K562 (cell line): Measurements from ENCODE around the gene PCBD2. TPM values are rescaled to one million over a fixed set of nuclear protein-coding genes. Genes with fewer than 3 reads are reported as not detected.

ENCODE experiments used
- ADNP ChIP-seq: fragments of 200-800 bp; sonication (Bioruptor generic); IDR thresholded peaks from 2 replicates; pipeline ENCODE4 v1.6.1; 2016; ENCODE audit warnings: missing genetic modification characterization, missing compliant biosample characterization
- CREB3 ChIP-seq: fragments of 450-650 bp; conservative IDR thresholded peaks from 2 replicates; pipeline ENCODE4 v1.6.1; 2016; ENCODE audit warnings: missing genetic modification characterization, low read depth, mild to moderate bottlenecking, missing compliant biosample characterization, moderate library complexity
- CREB3L1 ChIP-seq: fragments of 450-650 bp; IDR thresholded peaks from 2 replicates; pipeline ENCODE4 v1.6.1; 2014; ENCODE audit warnings: low read depth, mild to moderate bottlenecking, moderate library complexity, borderline replicate concordance
- FUS ChIP-seq: fragments of 200-400 bp; formaldehyde crosslinking; optimal IDR thresholded peaks from 2 replicates; pipeline ENCODE3; 2017; ENCODE audit warnings: low read depth, low read length
- GATAD2A ChIP-seq: fragments of 450-650 bp; IDR thresholded peaks from 2 replicates; pipeline ENCODE4 v1.6.1; 2017
- JUNB ChIP-seq: fragments of 450-650 bp; formaldehyde crosslinking; conservative IDR thresholded peaks from 2 replicates; pipeline ENCODE4 v1.4.0; 2020; ENCODE audit warnings: mild to moderate bottlenecking
- KLF16 ChIP-seq: IDR thresholded peaks from 2 replicates; pipeline ENCODE4 v1.6.1; 2016; ENCODE audit warnings: antibody characterized with exemption
- MCM2 ChIP-seq: fragments of 450-650 bp; IDR thresholded peaks from 2 replicates; pipeline ENCODE4 v1.6.1; 2017; ENCODE audit warnings: low read depth, mild to moderate bottlenecking
- MTA3 ChIP-seq: fragments of 450-650 bp; formaldehyde crosslinking; IDR thresholded peaks from 2 replicates; pipeline ENCODE4 v1.6.1; 2017; ENCODE audit warnings: mild to moderate bottlenecking, borderline replicate concordance
- NBN ChIP-seq: fragments of 450-650 bp; IDR thresholded peaks from 2 replicates; pipeline ENCODE4 v1.6.1; 2016; ENCODE audit warnings: low read depth, mild to moderate bottlenecking
- RFX5 ChIP-seq: IDR thresholded peaks from 2 replicates; pipeline ENCODE4 v1.6.1; 2011; ENCODE audit warnings: low read depth, mild to moderate bottlenecking, improper control_type of control experiment, low read length
- SMAD1 ChIP-seq: fragments of 150-350 bp; IDR thresholded peaks from 2 replicates; pipeline ENCODE4 v1.6.1; 2014; ENCODE audit warnings: low read length, low read depth; ENCODE audit not compliant: partially characterized antibody
- SP1 ChIP-seq: sonication (generic); formaldehyde crosslinking; IDR thresholded peaks from 2 replicates; pipeline ENCODE4 v1.8.1; 2022; ENCODE audit warnings: mild to moderate bottlenecking, missing genetic modification reagents
- STAT5A ChIP-seq: IDR thresholded peaks from 2 replicates; pipeline ENCODE4 v1.6.1; 2012; ENCODE audit warnings: low read length, inconsistent platforms, borderline replicate concordance
- WHSC1 ChIP-seq: IDR thresholded peaks from one replicate; pipeline ENCODE4 v1.6.1; 2012; ENCODE audit warnings: low read length, control low read depth, inconsistent platforms
- ZNF12 ChIP-seq: sonication (generic); formaldehyde crosslinking; IDR thresholded peaks from 2 replicates; pipeline ENCODE4 v1.4.0; 2020; ENCODE audit warnings: mild to moderate bottlenecking, missing genetic modification reagents
- ZNF174 ChIP-seq: fragments of 250-450 bp; sonication (Bioruptor Pico); IDR thresholded peaks from 2 replicates; pipeline ENCODE4 v1.4.0; 2020; ENCODE audit warnings: mild to moderate bottlenecking
- ZNF23 ChIP-seq: fragments of 250-450 bp; sonication (Bioruptor Pico); IDR thresholded peaks from 2 replicates; pipeline ENCODE4 v1.4.0; 2020; ENCODE audit warnings: mild to moderate bottlenecking
- ZNF408 ChIP-seq: fragments of 250-450 bp; sonication (Bioruptor Pico); IDR thresholded peaks from 2 replicates; pipeline ENCODE4 v1.4.0; 2020; ENCODE audit warnings: low read depth, mild to moderate bottlenecking, moderate library complexity
- ZNF507 ChIP-seq: conservative IDR thresholded peaks from 2 replicates; pipeline ENCODE4 v1.6.1; 2017; ENCODE audit warnings: missing genetic modification characterization, missing compliant biosample characterization
- ZZZ3 ChIP-seq: fragments of 450-650 bp; IDR thresholded peaks from 2 replicates; pipeline ENCODE4 v1.6.1; 2016; ENCODE audit warnings: antibody characterized with exemption, mild to moderate bottlenecking, moderate library complexity
- polyA plus RNA-seq, 8 experiments: library from polyadenylated mRNA; depleted of rRNA in 4 of 8; stranded (reverse) in 5 of 8; unstranded in 3 of 8; fragments of >200 nt; fragmentation: Nextera tagmentation in 2 of 8; fragmentation: Illumina TruSeq in 1 of 8; extraction: Ambion mirVana in 2 of 8; extraction: Trizol in 1 of 8; gene quantifications; 2 replicates each; pipeline versions ENCODE4 v1.2.1 to v1.2.3, GENCODE V29; 2011 to 2014; ENCODE audit warnings: inconsistent platforms in 1 of 8, missing spikeins in 1 of 8
- total RNA-seq, 7 experiments: library from RNA; depleted of rRNA in 6 of 7; stranded (reverse); fragments of >200 nt in 6 of 7; fragmentation: Illumina TruSeq in 2 of 7; extraction: Trizol in 2 of 7; gene quantifications; 2 replicates each; pipeline versions ENCODE4 v1.2.1 to v1.2.3, GENCODE V29; 2011 to 2021; ENCODE audit warnings: low replicate concordance in 1 of 7
- TF ChIP-seq, protein P1 (sequence below): fragments of 250-450 bp; sonication (Bioruptor Pico); IDR thresholded peaks from 2 replicates; pipeline ENCODE4 v1.8.0; 2021; ENCODE audit warnings: moderate library complexity, mild to moderate bottlenecking, inconsistent platforms
- TF ChIP-seq, protein P2 (sequence below): fragments of 200-800 bp; sonication (Bioruptor generic); IDR thresholded peaks from 2 replicates; pipeline ENCODE4 v1.6.1; 2017; ENCODE audit warnings: missing genetic modification characterization, missing compliant biosample characterization
- TF ChIP-seq, protein P3 (sequence below): fragments of 250-450 bp; sonication (Bioruptor Pico); IDR thresholded peaks from 2 replicates; pipeline ENCODE4 v1.5.0; 2021

Gene PCBD2
- total and polyA plus RNA-seq, 9 of the 15 experiments (the other 6 are each of a cell fraction or from before 2014, with no cell fraction given), result 5.2 to 13.8 (median 7.8) TPM

GRCh38 chr5:134904610-134905245, at the start of gene PCBD2 (continued):
- TF ChIP-seq, protein P1, sequence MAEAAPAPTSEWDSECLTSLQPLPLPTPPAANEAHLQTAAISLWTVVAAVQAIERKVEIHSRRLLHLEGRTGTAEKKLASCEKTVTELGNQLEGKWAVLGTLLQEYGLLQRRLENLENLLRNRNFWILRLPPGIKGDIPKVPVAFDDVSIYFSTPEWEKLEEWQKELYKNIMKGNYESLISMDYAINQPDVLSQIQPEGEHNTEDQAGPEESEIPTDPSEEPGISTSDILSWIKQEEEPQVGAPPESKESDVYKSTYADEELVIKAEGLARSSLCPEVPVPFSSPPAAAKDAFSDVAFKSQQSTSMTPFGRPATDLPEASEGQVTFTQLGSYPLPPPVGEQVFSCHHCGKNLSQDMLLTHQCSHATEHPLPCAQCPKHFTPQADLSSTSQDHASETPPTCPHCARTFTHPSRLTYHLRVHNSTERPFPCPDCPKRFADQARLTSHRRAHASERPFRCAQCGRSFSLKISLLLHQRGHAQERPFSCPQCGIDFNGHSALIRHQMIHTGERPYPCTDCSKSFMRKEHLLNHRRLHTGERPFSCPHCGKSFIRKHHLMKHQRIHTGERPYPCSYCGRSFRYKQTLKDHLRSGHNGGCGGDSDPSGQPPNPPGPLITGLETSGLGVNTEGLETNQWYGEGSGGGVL (CRISPR knock-in tag), result no peak
- TF ChIP-seq ZNF12 (no peak), STAT5A (no peak), FUS (peak; percentile 99), WHSC1 (no peak), CREB3L1 (peak; percentile 86), RFX5 (no peak), ZNF174 (CRISPR knock-in tag) (no peak), ZNF507 (tag) (no peak), ZZZ3 (no peak), CREB3 (tag) (no peak), MCM2 (no peak), JUNB (CRISPR knock-in tag) (no peak), SMAD1 (no peak), MTA3 (peak; percentile 94), ZNF23 (no peak), SP1 (CRISPR knock-in tag) (no peak), ZNF408 (CRISPR knock-in tag) (no peak), ADNP (no peak), GATAD2A (no peak), KLF16 (0 out of 2 replicates have a peak, but pooled peaks have one; percentile 22), NBN (no peak)
- TF ChIP-seq, protein P2, sequence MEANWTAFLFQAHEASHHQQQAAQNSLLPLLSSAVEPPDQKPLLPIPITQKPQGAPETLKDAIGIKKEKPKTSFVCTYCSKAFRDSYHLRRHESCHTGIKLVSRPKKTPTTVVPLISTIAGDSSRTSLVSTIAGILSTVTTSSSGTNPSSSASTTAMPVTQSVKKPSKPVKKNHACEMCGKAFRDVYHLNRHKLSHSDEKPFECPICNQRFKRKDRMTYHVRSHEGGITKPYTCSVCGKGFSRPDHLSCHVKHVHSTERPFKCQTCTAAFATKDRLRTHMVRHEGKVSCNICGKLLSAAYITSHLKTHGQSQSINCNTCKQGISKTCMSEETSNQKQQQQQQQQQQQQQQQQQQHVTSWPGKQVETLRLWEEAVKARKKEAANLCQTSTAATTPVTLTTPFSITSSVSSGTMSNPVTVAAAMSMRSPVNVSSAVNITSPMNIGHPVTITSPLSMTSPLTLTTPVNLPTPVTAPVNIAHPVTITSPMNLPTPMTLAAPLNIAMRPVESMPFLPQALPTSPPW (CRISPR knock-in tag), result peak; percentile 81
- TF ChIP-seq, protein P3, sequence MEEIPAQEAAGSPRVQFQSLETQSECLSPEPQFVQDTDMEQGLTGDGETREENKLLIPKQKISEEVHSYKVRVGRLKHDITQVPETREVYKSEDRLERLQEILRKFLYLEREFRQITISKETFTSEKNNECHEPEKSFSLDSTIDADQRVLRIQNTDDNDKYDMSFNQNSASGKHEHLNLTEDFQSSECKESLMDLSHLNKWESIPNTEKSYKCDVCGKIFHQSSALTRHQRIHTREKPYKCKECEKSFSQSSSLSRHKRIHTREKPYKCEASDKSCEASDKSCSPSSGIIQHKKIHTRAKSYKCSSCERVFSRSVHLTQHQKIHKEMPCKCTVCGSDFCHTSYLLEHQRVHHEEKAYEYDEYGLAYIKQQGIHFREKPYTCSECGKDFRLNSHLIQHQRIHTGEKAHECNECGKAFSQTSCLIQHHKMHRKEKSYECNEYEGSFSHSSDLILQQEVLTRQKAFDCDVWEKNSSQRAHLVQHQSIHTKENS (CRISPR knock-in tag), result no peak
